B cell (primary cell): ENCODE data around the gene ZSCAN21.

ENCODE experiments used
- EZH2 ChIP-seq: IDR thresholded peaks from 2 replicates; pipeline ENCODE4 v1.6.1; 2012; ENCODE audit warnings: borderline replicate concordance, low read depth, mild to moderate bottlenecking, moderate library complexity, low read length; ENCODE audit not compliant: insufficient read depth, poor library complexity, severe bottlenecking
- TF ChIP-seq, protein P1 (sequence below): fragments of 200-600 bp; IDR thresholded peaks from one replicate; pipeline ENCODE4 v1.8.0; 2022; ENCODE audit warnings: antibody characterized with exemption, mild to moderate bottlenecking

DNA sequence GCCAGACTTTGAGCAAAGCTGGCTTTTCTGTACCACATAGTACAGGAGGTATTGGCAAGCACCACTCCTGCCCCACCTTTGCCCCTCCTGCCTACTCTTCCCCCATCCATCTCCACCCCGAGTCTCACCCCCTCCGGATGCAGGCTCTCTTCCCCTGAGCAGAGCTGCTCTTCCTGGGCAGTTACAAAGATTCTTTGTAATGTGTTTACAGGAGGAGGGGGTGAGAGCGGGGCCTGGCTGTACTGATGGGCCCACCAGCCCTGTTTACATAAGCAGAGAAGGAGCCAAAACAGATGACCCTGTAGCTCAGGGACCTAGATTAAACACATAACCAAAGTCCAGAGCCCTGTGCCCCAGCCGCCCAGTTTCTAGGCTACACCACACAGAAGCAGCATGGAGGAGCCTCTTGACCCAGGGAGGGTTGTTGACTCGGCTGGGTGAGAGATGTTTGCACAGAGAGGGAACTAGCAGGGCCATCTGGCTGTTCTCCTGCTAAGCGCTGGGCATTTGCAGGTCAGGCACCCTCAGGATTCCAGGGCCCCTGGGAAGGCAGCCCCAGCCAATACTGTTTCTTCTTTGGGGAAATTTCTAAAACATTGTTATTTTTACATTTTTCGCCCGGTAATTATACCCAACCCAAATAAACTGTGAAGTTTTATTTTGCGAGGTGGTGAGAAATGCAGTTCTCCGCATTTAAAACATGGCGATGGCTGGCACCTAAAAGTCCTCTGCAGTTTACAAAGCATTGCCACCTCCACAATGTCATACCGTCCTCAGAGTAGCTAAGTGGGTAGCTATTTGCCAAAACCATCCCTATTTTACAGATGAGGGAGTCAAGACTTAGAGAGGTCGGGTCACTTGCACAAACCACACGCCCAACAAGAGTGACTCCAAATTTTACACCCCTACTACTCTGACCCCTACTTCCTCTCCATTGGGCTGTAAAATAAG is 45.6 kb upstream of the ZSCAN21 start:
- TF ChIP-seq, protein P1, sequence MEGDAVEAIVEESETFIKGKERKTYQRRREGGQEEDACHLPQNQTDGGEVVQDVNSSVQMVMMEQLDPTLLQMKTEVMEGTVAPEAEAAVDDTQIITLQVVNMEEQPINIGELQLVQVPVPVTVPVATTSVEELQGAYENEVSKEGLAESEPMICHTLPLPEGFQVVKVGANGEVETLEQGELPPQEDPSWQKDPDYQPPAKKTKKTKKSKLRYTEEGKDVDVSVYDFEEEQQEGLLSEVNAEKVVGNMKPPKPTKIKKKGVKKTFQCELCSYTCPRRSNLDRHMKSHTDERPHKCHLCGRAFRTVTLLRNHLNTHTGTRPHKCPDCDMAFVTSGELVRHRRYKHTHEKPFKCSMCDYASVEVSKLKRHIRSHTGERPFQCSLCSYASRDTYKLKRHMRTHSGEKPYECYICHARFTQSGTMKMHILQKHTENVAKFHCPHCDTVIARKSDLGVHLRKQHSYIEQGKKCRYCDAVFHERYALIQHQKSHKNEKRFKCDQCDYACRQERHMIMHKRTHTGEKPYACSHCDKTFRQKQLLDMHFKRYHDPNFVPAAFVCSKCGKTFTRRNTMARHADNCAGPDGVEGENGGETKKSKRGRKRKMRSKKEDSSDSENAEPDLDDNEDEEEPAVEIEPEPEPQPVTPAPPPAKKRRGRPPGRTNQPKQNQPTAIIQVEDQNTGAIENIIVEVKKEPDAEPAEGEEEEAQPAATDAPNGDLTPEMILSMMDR: no peak
- no peak for TF ChIP-seq EZH2
